Chondrocyte (in vitro differentiated cells): ENCODE measurements around the gene MRPL48. TPM values are rescaled to one million over a fixed set of nuclear protein-coding genes. Genes with fewer than 3 reads are reported as not detected.
A peak's percentile ranks its signal among the peaks of the same experiment; 100 is the strongest.

Experiments
- DNase-seq: peaks from one replicate; pipeline ENCODE4 v3.0.0; 2021; ENCODE audit warnings: mixed read lengths, low spot score
- H3K27ac Mint-ChIP-seq: one replicate; pipeline ENCODE4 v1.8.0; 2021; ENCODE audit warnings: mild to moderate bottlenecking, moderate library complexity, mixed read lengths; ENCODE audit not compliant: unreplicated experiment
- H3K27me3 Mint-ChIP-seq: 2 replicates; pipeline ENCODE4 v1.8.0; 2021; ENCODE audit warnings: low read depth, mixed read lengths
- H3K36me3 Mint-ChIP-seq: 2 replicates; pipeline ENCODE4 v1.8.0; 2021; ENCODE audit warnings: low read depth, mixed read lengths
- H3K4me1 Mint-ChIP-seq: 2 replicates; pipeline ENCODE4 v1.8.0; 2021; ENCODE audit warnings: low read depth, mild to moderate bottlenecking, mixed read lengths
- H3K4me3 Mint-ChIP-seq: one replicate; pipeline ENCODE4 v1.8.0; 2021; ENCODE audit warnings: mild to moderate bottlenecking, moderate library complexity, mixed read lengths; ENCODE audit not compliant: unreplicated experiment
- H3K9me3 Mint-ChIP-seq: 2 replicates; pipeline ENCODE4 v1.8.0; 2021; ENCODE audit warnings: low read depth, mixed read lengths
- total RNA-seq: library from RNA; stranded (reverse); gene quantifications from 3 replicates; pipeline ENCODE4 v1.2.1, GENCODE V29; 2021
- TF ChIP-seq, protein P1 (sequence below): fragments of 200-600 bp; sonication (generic); IDR thresholded peaks from 2 replicates; pipeline ENCODE4 v1.5.0; 2021; ENCODE audit warnings: antibody characterized with exemption, mild to moderate bottlenecking, moderate library complexity

Gene MRPL48
- total RNA-seq, 1 donor from 2014 or later, result 25.8 TPM

DNA sequence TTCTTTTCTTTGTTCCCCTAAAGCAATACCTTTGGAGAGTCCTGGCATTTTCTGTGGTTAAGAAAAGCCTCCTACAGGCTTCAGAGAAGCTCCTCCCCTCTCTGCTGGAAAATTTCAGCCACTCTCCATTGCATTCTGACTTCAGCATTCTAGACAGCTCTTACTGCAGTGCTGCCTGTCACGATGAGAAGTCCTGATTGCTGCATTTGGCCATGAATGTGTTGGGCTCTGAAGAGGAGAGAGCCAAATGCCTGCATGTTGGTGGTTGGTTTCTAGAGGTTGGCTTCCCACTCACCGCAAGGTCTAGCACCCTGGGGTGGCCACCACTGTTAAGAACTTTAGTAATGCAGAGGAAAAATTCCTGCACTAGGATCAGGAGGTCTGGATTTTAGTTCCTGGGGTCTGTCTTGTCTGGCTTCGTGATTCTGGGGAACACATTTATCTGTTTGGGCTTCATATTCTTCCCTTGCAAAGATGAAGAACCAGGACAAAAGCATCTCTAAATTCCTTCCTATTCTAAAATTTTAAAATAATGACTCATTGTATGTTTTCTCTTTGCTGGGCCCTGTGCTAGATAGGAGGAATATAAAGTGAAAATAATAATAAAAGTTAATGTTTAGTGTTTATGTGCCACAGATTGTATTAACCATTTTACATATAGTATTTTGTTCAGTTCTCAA, 50.9 kb downstream of the MRPL48 start:
- H3K9me3 Mint-ChIP-seq, result no peaks in the 10 kb centered on the region

DNA sequence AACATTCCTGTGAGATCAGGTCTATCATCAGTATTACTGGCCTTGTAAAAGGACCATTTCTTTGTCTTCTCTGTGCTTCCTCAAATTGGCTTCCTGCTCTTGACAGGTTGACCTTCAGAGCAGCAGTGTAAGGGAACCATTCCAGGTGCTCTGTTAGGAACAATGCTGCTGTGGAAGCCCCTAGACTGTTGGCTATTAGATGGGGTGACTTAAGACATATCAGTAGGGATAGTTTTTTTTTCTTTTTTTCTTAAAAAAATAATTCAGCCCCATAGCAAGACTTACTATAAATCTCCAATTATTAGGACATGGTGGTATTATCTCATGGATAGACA, 51.4 kb downstream of the MRPL48 start:
- H3K27me3 Mint-ChIP-seq, result no peaks in the 10 kb centered on the region
- H3K9me3 Mint-ChIP-seq, result no peaks in the 10 kb centered on the region
- H3K4me1 Mint-ChIP-seq, result peaks cover 9% of the 10 kb centered on the region
- H3K27ac Mint-ChIP-seq, result no peak overlapping the region
- TF ChIP-seq, protein P1, sequence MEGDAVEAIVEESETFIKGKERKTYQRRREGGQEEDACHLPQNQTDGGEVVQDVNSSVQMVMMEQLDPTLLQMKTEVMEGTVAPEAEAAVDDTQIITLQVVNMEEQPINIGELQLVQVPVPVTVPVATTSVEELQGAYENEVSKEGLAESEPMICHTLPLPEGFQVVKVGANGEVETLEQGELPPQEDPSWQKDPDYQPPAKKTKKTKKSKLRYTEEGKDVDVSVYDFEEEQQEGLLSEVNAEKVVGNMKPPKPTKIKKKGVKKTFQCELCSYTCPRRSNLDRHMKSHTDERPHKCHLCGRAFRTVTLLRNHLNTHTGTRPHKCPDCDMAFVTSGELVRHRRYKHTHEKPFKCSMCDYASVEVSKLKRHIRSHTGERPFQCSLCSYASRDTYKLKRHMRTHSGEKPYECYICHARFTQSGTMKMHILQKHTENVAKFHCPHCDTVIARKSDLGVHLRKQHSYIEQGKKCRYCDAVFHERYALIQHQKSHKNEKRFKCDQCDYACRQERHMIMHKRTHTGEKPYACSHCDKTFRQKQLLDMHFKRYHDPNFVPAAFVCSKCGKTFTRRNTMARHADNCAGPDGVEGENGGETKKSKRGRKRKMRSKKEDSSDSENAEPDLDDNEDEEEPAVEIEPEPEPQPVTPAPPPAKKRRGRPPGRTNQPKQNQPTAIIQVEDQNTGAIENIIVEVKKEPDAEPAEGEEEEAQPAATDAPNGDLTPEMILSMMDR, result no peak
- no peak overlapping the region for H3K4me3 Mint-ChIP-seq
- peaks cover 3% of the 10 kb centered on the region for H3K36me3 Mint-ChIP-seq
- no peak for DNase-seq

More for the DNA sequence above, 50.9 kb downstream of the MRPL48 start:
- Mint-ChIP-seq H3K4me3 (no peak overlapping the region), H3K27me3 (no peaks in the 10 kb centered on the region), H3K27ac (peak overlapping the region; percentile 70), H3K4me1 (peaks cover 9% of the 10 kb centered on the region), H3K36me3 (peaks cover 3% of the 10 kb centered on the region)
- TF ChIP-seq, protein P1, result no peak
- no peak for DNase-seq

DNA sequence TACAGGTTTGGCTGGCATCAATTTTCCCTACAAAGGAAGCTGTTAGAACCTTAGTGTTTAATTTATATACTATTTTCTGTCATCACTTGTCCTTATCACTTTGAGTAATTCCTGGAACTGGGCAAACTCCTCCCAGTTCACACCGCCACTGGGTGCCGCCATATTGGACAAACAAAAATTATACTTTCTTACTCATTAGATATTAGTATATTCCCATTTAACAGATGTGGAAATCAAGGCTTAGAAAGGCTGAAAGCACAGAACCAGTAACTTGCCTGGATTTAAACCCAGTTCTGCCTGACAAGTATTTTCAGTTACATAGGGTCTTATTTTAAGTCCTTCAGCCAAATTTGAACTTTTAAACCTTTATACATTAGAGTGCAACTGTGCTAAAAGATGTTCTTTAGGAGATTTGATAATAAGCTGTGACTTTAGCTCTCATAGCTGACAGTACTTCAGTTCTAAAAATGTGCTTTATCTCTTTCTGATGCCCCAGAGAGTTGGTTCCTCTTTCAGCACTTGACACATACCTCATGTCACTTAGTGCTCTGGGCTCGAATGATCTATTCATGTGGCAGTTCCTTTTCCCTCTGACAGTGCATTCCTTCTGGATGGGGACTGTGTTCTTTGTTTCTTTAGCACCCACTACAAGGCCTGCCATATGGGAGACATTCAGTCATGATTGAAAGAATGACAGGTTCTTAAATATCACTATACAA, 63.5 kb downstream of the MRPL48 start:
- DNase-seq, result no peak
- Mint-ChIP-seq H3K4me3 (no peak overlapping the region), H3K27me3 (no peaks in the 10 kb centered on the region), H3K4me1 (no peaks in the 10 kb centered on the region), H3K36me3 (peaks cover 8% of the 10 kb centered on the region), H3K27ac (no peak overlapping the region), H3K9me3 (no peaks in the 10 kb centered on the region)
- TF ChIP-seq, protein P1, result no peak

DNA sequence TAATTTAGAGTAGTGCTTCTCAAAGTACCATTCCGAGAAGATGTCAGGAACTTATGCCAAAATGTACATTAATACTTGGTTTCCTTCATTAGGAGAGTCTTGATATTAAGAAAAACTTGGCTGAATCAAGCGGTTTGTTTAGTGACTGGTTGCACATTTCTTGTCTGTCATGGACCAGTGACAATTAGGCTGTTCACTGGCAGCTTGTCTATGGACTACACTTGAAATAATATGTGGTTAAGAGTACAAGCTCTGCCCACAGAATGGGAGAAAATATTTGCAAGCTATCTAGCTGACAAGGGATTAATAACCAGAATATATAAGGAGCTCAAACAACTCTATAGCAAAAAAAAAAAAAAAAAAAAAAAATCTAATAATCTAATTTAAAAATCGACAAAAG, 64.4 kb downstream of the MRPL48 start:
- no peaks in the 10 kb centered on the region for H3K4me1 Mint-ChIP-seq
- no peak overlapping the region for H3K27ac Mint-ChIP-seq
- H3K9me3 Mint-ChIP-seq, result no peaks in the 10 kb centered on the region
- TF ChIP-seq, protein P1, result no peak
- peaks cover 8% of the 10 kb centered on the region for H3K36me3 Mint-ChIP-seq
- DNase-seq, result no peak
- H3K4me3 Mint-ChIP-seq, result no peak overlapping the region
- H3K27me3 Mint-ChIP-seq, result no peaks in the 10 kb centered on the region

DNA sequence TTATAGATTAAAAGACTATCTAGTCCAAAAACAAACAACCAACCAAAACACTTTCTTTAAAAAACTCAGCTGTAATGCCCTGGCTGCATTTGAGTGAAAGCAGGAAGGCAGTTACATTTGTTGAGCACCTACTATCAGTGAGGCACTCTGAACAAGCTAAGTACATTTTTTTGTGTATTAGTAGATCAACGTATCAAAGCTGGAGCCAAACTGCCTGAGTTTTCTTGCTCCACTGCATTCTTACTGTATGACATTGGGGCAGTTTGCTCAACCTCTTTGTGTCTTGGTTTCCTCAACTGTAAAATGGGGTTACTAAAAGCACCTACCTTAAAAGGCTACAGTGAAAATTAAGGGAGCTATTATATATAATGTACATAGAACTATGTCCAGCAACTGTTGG, 67.0 kb downstream of the MRPL48 start:
- Mint-ChIP-seq H3K36me3 (peaks cover 6% of the 10 kb centered on the region), H3K4me3 (no peak overlapping the region), H3K27me3 (no peaks in the 10 kb centered on the region), H3K4me1 (no peaks in the 10 kb centered on the region), H3K9me3 (no peaks in the 10 kb centered on the region), H3K27ac (no peak overlapping the region)
- no peak for DNase-seq
- TF ChIP-seq, protein P1, result no peak
